NCI-H2196 treated with DMSO at 0.1 percent for 48 hours (cell line): ENCODE results near the gene PCDHGA7.
"Not testable (repeated sequence)": the region's sequence is repeated elsewhere in the genome, so short reads cannot be mapped to it uniquely, and the experiment has no call there.

Experiments used
- DNase-seq: peaks from one replicate; lab custom pipeline; 2025; ENCODE audit not compliant: unreplicated experiment; lab: John Stamatoyannopoulos, UW

Gene PCDHGA7

GRCh38 chr5:141397756-141398551 is 15.4 kb downstream of the PCDHGA7 start, which contains the start of gene PCDHGB5:
Gene PCDHGB5 (plus strand): TSS chr5:141397947. CDS start chr5:141398128, 181 bp downstream.
- not testable (repeated sequence) for DNase-seq

GRCh38 chr5:141398608-141399007 is 16.1 kb downstream of the PCDHGA7 start:
- DNase-seq, result no peak

- DNase-seq, result no peak
Measured at GRCh38 chr5:141399555-141400258, 17.2 kb downstream of the PCDHGA7 start.

GRCh38 chr5:141402553-141403243 is 20.2 kb downstream of the PCDHGA7 start, which contains the start of gene PCDHGA9:
Gene PCDHGA9 (plus strand): TSS chr5:141402778. CDS start chr5:141402953, 175 bp downstream.
- DNase-seq, result no peak

GRCh38 chr5:141403387-141403786 is 20.8 kb downstream of the PCDHGA7 start:
- DNase-seq, result no peak

- DNase-seq, result peak; percentile 70
Measured at GRCh38 chr5:141407790-141408505, 25.4 kb downstream of the PCDHGA7 start, which contains the start of gene PCDHGB6. Gene PCDHGB6 (plus strand): TSS chr5:141408021. CDS start chr5:141408203, 182 bp downstream.

GRCh38 chr5:141409598-141410306 is 27.2 kb downstream of the PCDHGA7 start:
- DNase-seq, result no peak

- no peak for DNase-seq
Measured at GRCh38 chr5:141411575-141411974, 29.0 kb downstream of the PCDHGA7 start.

- no peak for DNase-seq
Measured at GRCh38 chr5:141412854-141413539, 30.5 kb downstream of the PCDHGA7 start, which contains the start of gene PCDHGA10. Gene PCDHGA10 (plus strand): TSS chr5:141412987. CDS start chr5:141413176, 189 bp downstream.

- DNase-seq, result no peak
Measured at GRCh38 chr5:141413540-141414069, 31.1 kb downstream of the PCDHGA7 start.

GRCh38 chr5:141414548-141415274 is 32.2 kb downstream of the PCDHGA7 start:
- DNase-seq, result not testable (repeated sequence)

- DNase-seq, result not testable (repeated sequence)
Measured at GRCh38 chr5:141415275-141415618, 32.7 kb downstream of the PCDHGA7 start.

GRCh38 chr5:141417494-141418172 is 35.1 kb downstream of the PCDHGA7 start, which contains the start of gene PCDHGB7:
Gene PCDHGB7 (plus strand): TSS chr5:141417677. CDS start chr5:141417860, 183 bp downstream.
- not testable (repeated sequence) for DNase-seq

GRCh38 chr5:141419074-141419880 is 36.7 kb downstream of the PCDHGA7 start:
- no peak for DNase-seq

GRCh38 chr5:141420855-141421488 is 38.4 kb downstream of the PCDHGA7 start, which contains the start of gene PCDHGA11:
Gene PCDHGA11 (plus strand): TSS chr5:141421051. CDS start chr5:141421228, 177 bp downstream.
- DNase-seq, result no peak

GRCh38 chr5:141421489-141421855 is 38.9 kb downstream of the PCDHGA7 start:
- no peak for DNase-seq
